Esophagus muscularis mucosa (tissue), 4 donors: ENCODE data around the gene COL11A2.

ENCODE experiments used
- CTCF ChIP-seq, 3 experiments: fragments of 200-600 bp in 2 of 3; fragments of 450-650 bp in 1 of 3; sonication (generic) in 2 of 3; IDR thresholded peaks; one replicate each; pipeline ENCODE4 v1.5.1; 2017 to 2019; ENCODE audit warnings: antibody characterized with exemption in 3 of 3, mild to moderate bottlenecking in 2 of 3, moderate library complexity in 1 of 3
- EP300 ChIP-seq: sonication (generic); formaldehyde crosslinking; IDR thresholded peaks from one replicate; pipeline ENCODE4 v1.6.1; 2017; ENCODE audit warnings: antibody characterized with exemption
- POLR2A ChIP-seq: fragments of 450-650 bp; IDR thresholded peaks from one replicate; pipeline ENCODE4 v1.6.1; 2017; ENCODE audit warnings: antibody characterized with exemption, moderate library complexity, mild to moderate bottlenecking, low read depth
- POLR2AphosphoS5 ChIP-seq, 2 donors: sonication (generic); formaldehyde crosslinking; IDR thresholded peaks; one replicate each; pipeline ENCODE4 v1.6.1; 2017; ENCODE audit warnings: antibody characterized with exemption in 2 of 2

GRCh38 chr6:33177552-33178446, 14.5 kb downstream of the COL11A2 start:
- no peak for TF ChIP-seq CTCF (IDR thresholded peaks at IDR 0.05)
- no peak for TF ChIP-seq POLR2A
- TF ChIP-seq POLR2AphosphoS5 (IDR thresholded peaks at IDR 0.05): no peak
- TF ChIP-seq EP300: no peak
